Measurements from ENCODE around the gene CREB3L2. TPM values are rescaled to one million over a fixed set of nuclear protein-coding genes. Genes with fewer than 3 reads are reported as not detected.

The CREB3L2 gene
- total and polyA plus RNA-seq, 2 of the 13 experiments (the other 11 are each of a cell fraction or from before 2014, with no cell fraction given): 22.1 to 41.1 TPM

DNA sequence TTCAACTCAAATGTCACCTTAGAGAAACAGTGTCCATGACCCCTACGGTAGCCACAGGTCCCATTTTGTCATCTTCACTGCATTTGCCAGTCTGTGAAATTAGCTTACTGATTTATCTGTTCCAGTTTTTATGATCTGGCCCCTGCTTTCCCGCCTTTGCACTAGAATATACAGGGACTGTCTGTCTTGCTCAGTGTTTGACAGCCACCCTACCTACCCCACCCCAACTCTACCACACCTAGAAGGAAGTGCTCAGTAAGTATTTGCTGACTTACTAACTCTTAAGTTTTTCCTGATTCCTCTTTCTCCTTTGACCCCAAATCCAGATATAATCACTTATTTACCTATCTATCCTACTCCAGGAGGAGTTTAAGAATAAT lies 49.5 kb downstream of the CREB3L2 start:
- ATAC-seq: no peak
- POLR2A ChIA-PET: no interaction called here
- no peak for FAIRE-seq
- H3K79me2 ChIP-seq (ENCODE audit: insufficient read depth, low read length): peaks cover 96% of the 10 kb centered on the region
- peak overlapping the region; percentile 88 for H3K27ac ChIP-seq (ENCODE audit: extremely low read length, insufficient read depth, low read length)
- intact Hi-C loops (cut with micrococcal nuclease; ENCODE audit: unreplicated experiment) (no loop called here), in situ Hi-C loops (cut with HindIII; ENCODE audit: extremely low pct_ligation_motif_present, low pct_unique_long_range_greater_than_20kb) (no loop called here)
- CTCF ChIA-PET (ENCODE audit: low intra/inter-chr PET ratio, low total read pairs): no interaction called here
- H3K9ac ChIP-seq (ENCODE audit: insufficient read depth, low read depth, low read length): no peak overlapping the region
- peak; percentile 51 for TF ChIP-seq RBM22 (optimal IDR thresholded peaks at IDR 0.05; ENCODE audit: low read length)
- TF ChIP-seq, protein P1, sequence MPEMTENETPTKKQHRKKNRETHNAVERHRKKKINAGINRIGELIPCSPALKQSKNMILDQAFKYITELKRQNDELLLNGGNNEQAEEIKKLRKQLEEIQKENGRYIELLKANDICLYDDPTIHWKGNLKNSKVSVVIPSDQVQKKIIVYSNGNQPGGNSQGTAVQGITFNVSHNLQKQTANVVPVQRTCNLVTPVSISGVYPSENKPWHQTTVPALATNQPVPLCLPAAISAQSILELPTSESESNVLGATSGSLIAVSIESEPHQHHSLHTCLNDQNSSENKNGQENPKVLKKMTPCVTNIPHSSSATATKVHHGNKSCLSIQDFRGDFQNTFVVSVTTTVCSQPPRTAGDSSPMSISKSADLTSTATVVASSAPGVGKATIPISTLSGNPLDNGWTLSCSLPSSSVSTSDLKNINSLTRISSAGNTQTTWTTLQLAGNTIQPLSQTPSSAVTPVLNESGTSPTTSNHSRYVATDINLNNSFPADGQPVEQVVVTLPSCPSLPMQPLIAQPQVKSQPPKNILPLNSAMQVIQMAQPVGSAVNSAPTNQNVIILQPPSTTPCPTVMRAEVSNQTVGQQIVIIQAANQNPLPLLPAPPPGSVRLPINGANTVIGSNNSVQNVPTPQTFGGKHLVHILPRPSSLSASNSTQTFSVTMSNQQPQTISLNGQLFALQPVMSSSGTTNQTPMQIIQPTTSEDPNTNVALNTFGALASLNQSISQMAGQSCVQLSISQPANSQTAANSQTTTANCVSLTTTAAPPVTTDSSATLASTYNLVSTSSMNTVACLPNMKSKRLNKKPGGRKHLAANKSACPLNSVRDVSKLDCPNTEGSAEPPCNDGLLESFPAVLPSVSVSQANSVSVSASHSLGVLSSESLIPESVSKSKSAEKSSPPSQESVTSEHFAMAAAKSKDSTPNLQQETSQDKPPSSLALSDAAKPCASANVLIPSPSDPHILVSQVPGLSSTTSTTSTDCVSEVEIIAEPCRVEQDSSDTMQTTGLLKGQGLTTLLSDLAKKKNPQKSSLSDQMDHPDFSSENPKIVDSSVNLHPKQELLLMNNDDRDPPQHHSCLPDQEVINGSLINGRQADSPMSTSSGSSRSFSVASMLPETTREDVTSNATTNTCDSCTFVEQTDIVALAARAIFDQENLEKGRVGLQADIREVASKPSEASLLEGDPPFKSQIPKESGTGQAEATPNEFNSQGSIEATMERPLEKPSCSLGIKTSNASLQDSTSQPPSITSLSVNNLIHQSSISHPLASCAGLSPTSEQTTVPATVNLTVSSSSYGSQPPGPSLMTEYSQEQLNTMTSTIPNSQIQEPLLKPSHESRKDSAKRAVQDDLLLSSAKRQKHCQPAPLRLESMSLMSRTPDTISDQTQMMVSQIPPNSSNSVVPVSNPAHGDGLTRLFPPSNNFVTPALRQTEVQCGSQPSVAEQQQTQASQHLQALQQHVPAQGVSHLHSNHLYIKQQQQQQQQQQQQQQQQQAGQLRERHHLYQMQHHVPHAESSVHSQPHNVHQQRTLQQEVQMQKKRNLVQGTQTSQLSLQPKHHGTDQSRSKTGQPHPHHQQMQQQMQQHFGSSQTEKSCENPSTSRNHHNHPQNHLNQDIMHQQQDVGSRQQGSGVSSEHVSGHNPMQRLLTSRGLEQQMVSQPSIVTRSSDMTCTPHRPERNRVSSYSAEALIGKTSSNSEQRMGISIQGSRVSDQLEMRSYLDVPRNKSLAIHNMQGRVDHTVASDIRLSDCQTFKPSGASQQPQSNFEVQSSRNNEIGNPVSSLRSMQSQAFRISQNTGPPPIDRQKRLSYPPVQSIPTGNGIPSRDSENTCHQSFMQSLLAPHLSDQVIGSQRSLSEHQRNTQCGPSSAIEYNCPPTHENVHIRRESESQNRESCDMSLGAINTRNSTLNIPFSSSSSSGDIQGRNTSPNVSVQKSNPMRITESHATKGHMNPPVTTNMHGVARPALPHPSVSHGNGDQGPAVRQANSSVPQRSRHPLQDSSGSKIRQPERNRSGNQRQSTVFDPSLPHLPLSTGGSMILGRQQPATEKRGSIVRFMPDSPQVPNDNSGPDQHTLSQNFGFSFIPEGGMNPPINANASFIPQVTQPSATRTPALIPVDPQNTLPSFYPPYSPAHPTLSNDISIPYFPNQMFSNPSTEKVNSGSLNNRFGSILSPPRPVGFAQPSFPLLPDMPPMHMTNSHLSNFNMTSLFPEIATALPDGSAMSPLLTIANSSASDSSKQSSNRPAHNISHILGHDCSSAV (CRISPR knock-in tag; IDR thresholded peaks at IDR 0.05; ENCODE audit: borderline replicate concordance): no peak
- H4K20me1 ChIP-seq (ENCODE audit: insufficient read depth, low read length): no peaks in the 10 kb centered on the region; the same call in 1 of the 2 replicates
- peaks cover 100% of the 10 kb centered on the region for H3K4me1 ChIP-seq (ENCODE audit: insufficient read depth, low read length)
- no TSS peak for BruUV-seq (replicated peaks)
- H3K9me3 ChIP-seq (ENCODE audit: low read length): no peaks in the 10 kb centered on the region
- DNase-seq (ENCODE audit: low spot score): no peak
- no peak overlapping the region for H2AFZ ChIP-seq (ENCODE audit: low read length)
- no peak overlapping the region for H3K4me3 ChIP-seq (replicated peaks in 1 of 3; ENCODE audit: insufficient read depth in 1 of 3, low read depth in 2 of 3, low read length in 3 of 3)
- peaks cover 7 to 19% of the 10 kb centered on the region in 2 experiments; a peak in 4 of 5 replicates for H3K36me3 ChIP-seq (replicated peaks in 1 of 2; ENCODE audit: control insufficient read depth in 1 of 2, insufficient read depth in 2 of 2, low read length in 2 of 2)
- WGBS (ENCODE audit: low lambda C conversion rate): 90% methylated on average over 2 of the region's 2 CpGs
- no peak overlapping the region for H3K4me2 ChIP-seq (ENCODE audit: low read depth, low read length)
- H3K27me3 ChIP-seq (ENCODE audit: control insufficient read depth in 1 of 2, insufficient read depth in 2 of 2, low read length in 2 of 2): no peaks in the 10 kb centered on the region
